Tibial nerve (tissue), 4 donors: Measurements from ENCODE around the gene LPAR2.

Source experiments
- CTCF ChIP-seq, 5 experiments: fragments of 200-600 bp in 3 of 5; fragments of 450-650 bp in 2 of 5; sonication (generic) in 3 of 5; IDR thresholded peaks; one replicate each; pipeline ENCODE4 v1.5.1; 2016 to 2019; ENCODE audit warnings: antibody characterized with exemption in 5 of 5, mild to moderate bottlenecking in 3 of 5, moderate library complexity in 2 of 5
- EP300 ChIP-seq, 2 donors: sonication (generic); formaldehyde crosslinking; IDR thresholded peaks; one replicate each; pipeline ENCODE4 v1.6.1; 2017; ENCODE audit warnings: antibody characterized with exemption in 2 of 2, mild to moderate bottlenecking in 1 of 2

- no peak for TF ChIP-seq CTCF (IDR thresholded peaks at IDR 0.05)
- TF ChIP-seq EP300 (IDR thresholded peaks at IDR 0.05) = no peak
These were observed 42.1 kb upstream of the LPAR2 start for GRCh38 chr19:19670070-19670551.
